Esophagus muscularis mucosa (tissue), 4 donors: ENCODE measurements around the gene TLE6. TPM values are rescaled to one million over a fixed set of nuclear protein-coding genes. Genes with fewer than 3 reads are reported as not detected.
"Not testable (repeated sequence)": the region's sequence is repeated elsewhere in the genome, so short reads cannot be mapped to it uniquely, and the experiment has no call there.

Source experiments
- DNase-seq: peaks from one replicate; pipeline ENCODE4 v3.0.0-alpha.2; 2017; ENCODE audit errors: extremely low spot score
- H3K27ac ChIP-seq, 4 donors: fragments of 200-600 bp; sonication (generic); replicated peaks in 1 of 4; 1 replicate in 3 of 4; 2 replicates in 1 of 4; pipeline ENCODE4 v1.5.1; 2016 to 2019; ENCODE audit warnings: mild to moderate bottlenecking in 1 of 4
- H3K27me3 ChIP-seq, 4 donors: fragments of 200-600 bp; sonication (generic); one replicate each; pipeline versions ENCODE4 v1.5.1 to v1.6.0; 2016 to 2019
- H3K36me3 ChIP-seq, 4 donors: fragments of 200-600 bp; sonication (generic); one replicate each; pipeline ENCODE4 v1.5.1; 2016 to 2019
- H3K4me1 ChIP-seq, 4 donors: fragments of 200-600 bp; sonication (generic); one replicate each; pipeline ENCODE4 v1.5.1; 2016 to 2019
- H3K4me3 ChIP-seq, 4 donors: fragments of 200-600 bp; sonication (generic); 1 replicate in 2 of 4; 2 replicates in 2 of 4; pipeline ENCODE4 v1.5.1; 2016 to 2019; ENCODE audit warnings: mild to moderate bottlenecking in 4 of 4, moderate library complexity in 1 of 4
- H3K9me3 ChIP-seq, 4 donors: fragments of 200-600 bp; sonication (generic); 1 replicate in 3 of 4; 2 replicates in 1 of 4; pipeline ENCODE4 v1.5.1; 2016 to 2019
- CTCF ChIP-seq, 3 experiments: fragments of 200-600 bp in 2 of 3; fragments of 450-650 bp in 1 of 3; sonication (generic) in 2 of 3; IDR thresholded peaks; one replicate each; pipeline ENCODE4 v1.5.1; 2017 to 2019; ENCODE audit warnings: antibody characterized with exemption in 3 of 3, mild to moderate bottlenecking in 2 of 3, moderate library complexity in 1 of 3
- EP300 ChIP-seq: sonication (generic); formaldehyde crosslinking; IDR thresholded peaks from one replicate; pipeline ENCODE4 v1.6.1; 2017; ENCODE audit warnings: antibody characterized with exemption
- POLR2A ChIP-seq: fragments of 450-650 bp; IDR thresholded peaks from one replicate; pipeline ENCODE4 v1.6.1; 2017; ENCODE audit warnings: antibody characterized with exemption, moderate library complexity, mild to moderate bottlenecking, low read depth
- POLR2AphosphoS5 ChIP-seq, 2 donors: sonication (generic); formaldehyde crosslinking; IDR thresholded peaks; one replicate each; pipeline ENCODE4 v1.6.1; 2017; ENCODE audit warnings: antibody characterized with exemption in 2 of 2
- WGBS: methylation state at CpG from one replicate; pipeline ENCODE4 v1.1.5; 2018; 5-methylcytosine and 5-hydroxymethylcytosine counted together
- intact Hi-C: fragments of 100-400 bp; cut with DNase I; formaldehyde crosslinking; loops from one replicate; pipeline ENCODE4 v1.15.1; 2023
- total RNA-seq, 4 donors: library from RNA; depleted of rRNA; stranded (reverse); fragments of >200 nt; gene quantifications; one replicate each; pipeline versions ENCODE4 v1.1.0 to v1.2.1, GENCODE V29; 2016

The TLE6 gene
- total RNA-seq, 4 donors from 2014 or later = 0.75 to 1.2 (median 0.91) TPM; not detected in 1

- no peak overlapping the region for H3K27ac ChIP-seq
- 60% methylated on average over 2 of the region's 18 CpGs for WGBS
- H3K4me3 ChIP-seq = no peak overlapping the region
- TF ChIP-seq POLR2AphosphoS5 (IDR thresholded peaks at IDR 0.05) = no peak
- TF ChIP-seq EP300 = no peak
- TF ChIP-seq CTCF (IDR thresholded peaks at IDR 0.05) = no peak
- TF ChIP-seq POLR2A = no peak
- H3K36me3 ChIP-seq = peaks cover 4 to 100% (median 72%) of the 10 kb centered on the region in 4 donors
- intact Hi-C loops = no loop called here
- DNase-seq = no peak
- H3K4me1 ChIP-seq = no peaks in the 10 kb centered on the region
- no peaks in the 10 kb centered on the region for H3K9me3 ChIP-seq
- no peaks in the 10 kb centered on the region for H3K27me3 ChIP-seq
These were observed 28.0 kb downstream of the TLE6 start for GRCh38 chr19:3005345-3005744.

- intact Hi-C loops = no loop called here
- Histone ChIP-seq H3K4me3 (no peak overlapping the region), H3K27ac (no peak overlapping the region), H3K9me3 (no peaks in the 10 kb centered on the region), H3K4me1 (no peaks in the 10 kb centered on the region), H3K36me3 (peaks cover 9 to 100% (median 73%) of the 10 kb centered on the region in 4 donors), H3K27me3 (no peaks in the 10 kb centered on the region)
- WGBS = 71% methylated on average over 28 of the region's 37 CpGs
- DNase-seq = no peak
- TF ChIP-seq EP300 (no peak), POLR2A (no peak), CTCF (IDR thresholded peaks at IDR 0.05) (no peak), POLR2AphosphoS5 (IDR thresholded peaks at IDR 0.05) (no peak)
These were observed 28.9 kb downstream of the TLE6 start for GRCh38 chr19:3006075-3006767.

- WGBS = 89% methylated on average over 9 of the region's 9 CpGs
- no peak overlapping the region for H3K27ac ChIP-seq
- no peak for DNase-seq
These were observed 30.6 kb downstream of the TLE6 start for GRCh38 chr19:3007975-3008374.

GRCh38 chr19:3008994-3009393, 31.6 kb downstream of the TLE6 start:
- intact Hi-C loops = no loop called here
- Histone ChIP-seq H3K27ac (no peak overlapping the region), H3K4me3 (no peak overlapping the region), H3K27me3 (no peaks in the 10 kb centered on the region), H3K9me3 (no peaks in the 10 kb centered on the region), H3K4me1 (no peaks in the 10 kb centered on the region), H3K36me3 (peaks cover 10 to 97% (median 82%) of the 10 kb centered on the region in 4 donors)
- no peak for DNase-seq
- 90% methylated on average over 6 of the region's 6 CpGs for WGBS
- TF ChIP-seq CTCF (IDR thresholded peaks at IDR 0.05) (no peak), POLR2A (no peak), POLR2AphosphoS5 (IDR thresholded peaks at IDR 0.05) (no peak), EP300 (no peak)

More at GRCh38 chr19:3007975-3008374, 30.6 kb downstream of the TLE6 start:
- Histone ChIP-seq H3K9me3 (no peaks in the 10 kb centered on the region), H3K36me3 (peaks cover 9 to 97% (median 77%) of the 10 kb centered on the region in 4 donors), H3K4me3 (no peak overlapping the region), H3K27me3 (no peaks in the 10 kb centered on the region), H3K4me1 (no peaks in the 10 kb centered on the region)
- intact Hi-C loops = no loop called here
- TF ChIP-seq POLR2A (no peak), POLR2AphosphoS5 (IDR thresholded peaks at IDR 0.05) (no peak), EP300 (no peak)

- intact Hi-C loops = no loop called here
- Histone ChIP-seq H3K9me3 (no peaks in the 10 kb centered on the region), H3K36me3 (peaks cover 14 to 98% (median 84%) of the 10 kb centered on the region in 4 donors), H3K4me3 (no peak overlapping the region), H3K27ac (no peak overlapping the region), H3K4me1 (no peaks in the 10 kb centered on the region), H3K27me3 (no peaks in the 10 kb centered on the region)
- TF ChIP-seq EP300 (no peak), POLR2A (no peak), CTCF (IDR thresholded peaks at IDR 0.05) (no peak), POLR2AphosphoS5 (IDR thresholded peaks at IDR 0.05) (no peak)
- DNase-seq = no peak
- 92% methylated on average over 13 of the region's 13 CpGs for WGBS
These were observed 33.5 kb downstream of the TLE6 start for GRCh38 chr19:3010871-3011270.

GRCh38 chr19:3012059-3012458, 34.7 kb downstream of the TLE6 start:
- intact Hi-C loops, H3K27me3 ChIP-seq, H3K27ac ChIP-seq, H3K4me3 ChIP-seq, H3K4me1 ChIP-seq, H3K9me3 ChIP-seq, DNase-seq: not testable (repeated sequence)
- 87% methylated on average over 13 of the region's 13 CpGs for WGBS
- peaks cover 14 to 89% (median 74%) of the 10 kb centered on the region in 4 donors for H3K36me3 ChIP-seq
